Upper lobe of left lung (tissue), 6 donors: ENCODE results near the gene FMNL2. TPM values are rescaled to one million over a fixed set of nuclear protein-coding genes. Genes with fewer than 3 reads are reported as not detected.

Source experiments
- ATAC-seq, 2 donors: fragments of 200-7000 bp; cut with Tn5 transposase; one replicate each; pipeline ENCODE4 v1.9.1; 2022; ENCODE audit warnings: mild to moderate bottlenecking in 2 of 2, moderate library complexity in 2 of 2; ENCODE audit not compliant: low FRiP score in 2 of 2
- DNase-seq, 2 donors: peaks; one replicate each; pipeline ENCODE4 v3.0.0-alpha.2; 2019 to 2020
- H3K27ac ChIP-seq, 4 donors: fragments of 200-600 bp; sonication (generic); one replicate each; pipeline ENCODE4 v1.5.1; 2016 to 2019
- H3K27me3 ChIP-seq, 4 donors: fragments of 200-600 bp; sonication (generic); one replicate each; pipeline ENCODE4 v1.5.1; 2017 to 2019
- H3K36me3 ChIP-seq, 4 donors: fragments of 200-600 bp; sonication (generic); one replicate each; pipeline ENCODE4 v1.5.1; 2016 to 2019
- H3K4me1 ChIP-seq, 4 donors: fragments of 200-600 bp; sonication (generic); one replicate each; pipeline ENCODE4 v1.5.1; 2018 to 2019
- H3K4me3 ChIP-seq, 4 donors: fragments of 200-600 bp; sonication (generic); one replicate each; pipeline ENCODE4 v1.5.1; 2017 to 2019; ENCODE audit warnings: mild to moderate bottlenecking in 2 of 4, moderate library complexity in 1 of 4
- H3K9me3 ChIP-seq, 4 donors: fragments of 200-600 bp; sonication (generic); one replicate each; pipeline ENCODE4 v1.5.1; 2018 to 2019
- CTCF ChIP-seq, 6 experiments: fragments of 450-650 bp in 4 of 6; fragments of 200-600 bp in 2 of 6; sonication (generic) in 2 of 6; IDR thresholded peaks; one replicate each; pipeline ENCODE4 v1.5.1; 2016 to 2019; ENCODE audit warnings: antibody characterized with exemption in 6 of 6
- EP300 ChIP-seq, 4 donors: sonication (generic); formaldehyde crosslinking; IDR thresholded peaks; one replicate each; pipeline ENCODE4 v1.5.1; 2017; ENCODE audit warnings: antibody characterized with exemption in 4 of 4, control low read depth in 2 of 4
- POLR2A ChIP-seq, 4 donors: fragments of 450-650 bp; IDR thresholded peaks; one replicate each; pipeline ENCODE4 v1.5.1; 2016 to 2017; ENCODE audit warnings: antibody characterized with exemption in 4 of 4, mild to moderate bottlenecking in 2 of 4
- POLR2AphosphoS5 ChIP-seq, 2 donors: sonication (generic); formaldehyde crosslinking; IDR thresholded peaks; one replicate each; pipeline ENCODE4 v1.5.1; 2017; ENCODE audit warnings: antibody characterized with exemption in 2 of 2
- WGBS, 2 donors: methylation state at CpG; one replicate each; pipeline ENCODE4 v1.1.5; 2017 to 2018; 5-methylcytosine and 5-hydroxymethylcytosine counted together
- total RNA-seq, 6 donors: library from RNA; depleted of rRNA in 4 of 6; stranded (reverse); fragments of >200 nt in 4 of 6; gene quantifications; one replicate each; pipeline versions ENCODE4 v1.1.0 to v1.2.1, GENCODE V29; 2016 to 2021
- donor health status: DM: no; HTN: no; CAD: no; lungs with moderate emphysema.
- donor health status: DM: no; HTN: yes; CAD: no; lungs with severe emphysema.

Gene FMNL2
- total RNA-seq, 6 donors from 2014 or later: 49.9 to 160 (median 66.9) TPM

- no peaks in the 10 kb centered on the region for H3K9me3 ChIP-seq
- WGBS, 2 donors: 87 to 88% methylated on average over 4 of the region's 4 CpGs
- DNase-seq: no peak
- H3K27me3 ChIP-seq: no peaks in the 10 kb centered on the region
- H3K4me3 ChIP-seq: no peak overlapping the region
- TF ChIP-seq EP300 (IDR thresholded peaks at IDR 0.05) (no peak), POLR2AphosphoS5 (IDR thresholded peaks at IDR 0.05) (no peak), POLR2A (IDR thresholded peaks at IDR 0.05) (no peak), CTCF (IDR thresholded peaks at IDR 0.05) (no peak)
- ATAC-seq: no peak
- peaks cover 6 to 27% (median 24%) of the 10 kb centered on the region in 4 donors for H3K4me1 ChIP-seq
- no peak overlapping the region for H3K27ac ChIP-seq
- peaks cover 0 to 6% (median 0%) of the 10 kb centered on the region in 4 donors for H3K36me3 ChIP-seq
Measured at GRCh38 chr2:152342259-152343046, 7.5 kb downstream of the FMNL2 start.

- H3K36me3 ChIP-seq: peaks cover 0 to 6% (median 0%) of the 10 kb centered on the region in 4 donors
- no peaks in the 10 kb centered on the region for H3K9me3 ChIP-seq
- H3K4me3 ChIP-seq: no peak overlapping the region
- H3K4me1 ChIP-seq: peaks cover 6 to 20% (median 18%) of the 10 kb centered on the region in 4 donors
- 74 to 80% methylated on average over 4 of the region's 4 CpGs for WGBS, 2 donors
- no peak for TF ChIP-seq CTCF (IDR thresholded peaks at IDR 0.05)
- TF ChIP-seq EP300 (IDR thresholded peaks at IDR 0.05): no peak
- no peak for TF ChIP-seq POLR2AphosphoS5 (IDR thresholded peaks at IDR 0.05)
- TF ChIP-seq POLR2A (IDR thresholded peaks at IDR 0.05): no peak
- H3K27me3 ChIP-seq: no peaks in the 10 kb centered on the region
- no peak for DNase-seq
- no peak for ATAC-seq
- no peak overlapping the region for H3K27ac ChIP-seq
Measured at GRCh38 chr2:152343426-152343825, 8.5 kb downstream of the FMNL2 start.

- TF ChIP-seq POLR2A (IDR thresholded peaks at IDR 0.05) (no peak), CTCF (IDR thresholded peaks at IDR 0.05) (no peak), EP300 (IDR thresholded peaks at IDR 0.05) (no peak), POLR2AphosphoS5 (IDR thresholded peaks at IDR 0.05) (no peak)
- Histone ChIP-seq H3K27me3 (no peaks in the 10 kb centered on the region), H3K4me3 (no peak overlapping the region), H3K9me3 (no peaks in the 10 kb centered on the region), H3K27ac (no peak overlapping the region), H3K4me1 (peaks cover 2 to 16% (median 13%) of the 10 kb centered on the region in 4 donors), H3K36me3 (peaks cover 0 to 6% (median 0%) of the 10 kb centered on the region in 4 donors)
- DNase-seq (no peak), ATAC-seq (no peak)
Measured at GRCh38 chr2:152344579-152345195, 9.7 kb downstream of the FMNL2 start.

GRCh38 chr2:152347076-152347475, 12.1 kb downstream of the FMNL2 start:
- 85 to 92% methylated on average over 3 of the region's 3 CpGs for WGBS, 2 donors
- peak in 1 of 2 donors; percentile 83 for ATAC-seq
- no peak overlapping the region for H3K27ac ChIP-seq
- H3K36me3 ChIP-seq: peaks cover 0 to 6% (median 0%) of the 10 kb centered on the region in 4 donors
- TF ChIP-seq EP300 (IDR thresholded peaks at IDR 0.05) (no peak), POLR2A (IDR thresholded peaks at IDR 0.05) (no peak), CTCF (IDR thresholded peaks at IDR 0.05) (no peak), POLR2AphosphoS5 (IDR thresholded peaks at IDR 0.05) (no peak)
- H3K4me3 ChIP-seq: no peak overlapping the region
- H3K27me3 ChIP-seq: no peaks in the 10 kb centered on the region
- peak in 1 of 2 donors; percentile 39 for DNase-seq
- no peaks in the 10 kb centered on the region for H3K9me3 ChIP-seq
- H3K4me1 ChIP-seq: peaks cover 0 to 9% (median 2%) of the 10 kb centered on the region in 4 donors
